GM13976 (cell line): ENCODE measurements around the gene CDK5RAP2.

ENCODE experiments used
- DNase-seq: peaks from one replicate; pipeline ENCODE4 v3.0.0; 2012; ENCODE audit warnings: low spot score
- in situ Hi-C: fragments of 300-500 bp; cut with MboI; formaldehyde crosslinking; loops from one replicate; pipeline ENCODE4 v1.12.0; 2022; ENCODE audit warnings: low sequenced_read_pairs, mixed read lengths, inconsistent platforms; ENCODE audit not compliant: unreplicated experiment
- TF ChIP-seq, protein P1 (sequence below): IDR thresholded peaks from 2 replicates; pipeline ENCODE4 v1.5.1; 2012; ENCODE audit warnings: borderline replicate concordance, mild to moderate bottlenecking; ENCODE audit not compliant: insufficient read depth; ENCODE audit errors: extremely low read depth, missing control alignments, control extremely low read depth

The CDK5RAP2 gene

DNA sequence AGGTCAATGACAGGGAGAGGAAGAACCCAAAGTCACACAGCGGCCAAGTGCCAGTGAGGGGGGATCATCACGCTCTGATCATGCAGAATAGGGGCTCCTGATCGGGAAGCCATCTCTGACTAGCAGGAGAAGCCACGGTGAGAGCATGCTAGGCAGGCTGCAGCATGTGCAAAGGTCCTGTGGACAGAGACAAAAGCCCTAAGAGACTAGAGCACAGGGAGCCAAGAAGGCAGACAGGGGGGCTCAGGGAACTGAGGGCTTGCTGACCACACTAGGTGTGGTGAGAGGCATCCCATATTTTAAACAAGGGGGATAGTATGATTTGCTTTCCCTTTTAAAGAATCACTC, 195.1 kb downstream of the CDK5RAP2 start:
- TF ChIP-seq, protein P1, sequence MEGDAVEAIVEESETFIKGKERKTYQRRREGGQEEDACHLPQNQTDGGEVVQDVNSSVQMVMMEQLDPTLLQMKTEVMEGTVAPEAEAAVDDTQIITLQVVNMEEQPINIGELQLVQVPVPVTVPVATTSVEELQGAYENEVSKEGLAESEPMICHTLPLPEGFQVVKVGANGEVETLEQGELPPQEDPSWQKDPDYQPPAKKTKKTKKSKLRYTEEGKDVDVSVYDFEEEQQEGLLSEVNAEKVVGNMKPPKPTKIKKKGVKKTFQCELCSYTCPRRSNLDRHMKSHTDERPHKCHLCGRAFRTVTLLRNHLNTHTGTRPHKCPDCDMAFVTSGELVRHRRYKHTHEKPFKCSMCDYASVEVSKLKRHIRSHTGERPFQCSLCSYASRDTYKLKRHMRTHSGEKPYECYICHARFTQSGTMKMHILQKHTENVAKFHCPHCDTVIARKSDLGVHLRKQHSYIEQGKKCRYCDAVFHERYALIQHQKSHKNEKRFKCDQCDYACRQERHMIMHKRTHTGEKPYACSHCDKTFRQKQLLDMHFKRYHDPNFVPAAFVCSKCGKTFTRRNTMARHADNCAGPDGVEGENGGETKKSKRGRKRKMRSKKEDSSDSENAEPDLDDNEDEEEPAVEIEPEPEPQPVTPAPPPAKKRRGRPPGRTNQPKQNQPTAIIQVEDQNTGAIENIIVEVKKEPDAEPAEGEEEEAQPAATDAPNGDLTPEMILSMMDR = no peak
- in situ Hi-C loops = no loop called here
- no peak for DNase-seq

DNA sequence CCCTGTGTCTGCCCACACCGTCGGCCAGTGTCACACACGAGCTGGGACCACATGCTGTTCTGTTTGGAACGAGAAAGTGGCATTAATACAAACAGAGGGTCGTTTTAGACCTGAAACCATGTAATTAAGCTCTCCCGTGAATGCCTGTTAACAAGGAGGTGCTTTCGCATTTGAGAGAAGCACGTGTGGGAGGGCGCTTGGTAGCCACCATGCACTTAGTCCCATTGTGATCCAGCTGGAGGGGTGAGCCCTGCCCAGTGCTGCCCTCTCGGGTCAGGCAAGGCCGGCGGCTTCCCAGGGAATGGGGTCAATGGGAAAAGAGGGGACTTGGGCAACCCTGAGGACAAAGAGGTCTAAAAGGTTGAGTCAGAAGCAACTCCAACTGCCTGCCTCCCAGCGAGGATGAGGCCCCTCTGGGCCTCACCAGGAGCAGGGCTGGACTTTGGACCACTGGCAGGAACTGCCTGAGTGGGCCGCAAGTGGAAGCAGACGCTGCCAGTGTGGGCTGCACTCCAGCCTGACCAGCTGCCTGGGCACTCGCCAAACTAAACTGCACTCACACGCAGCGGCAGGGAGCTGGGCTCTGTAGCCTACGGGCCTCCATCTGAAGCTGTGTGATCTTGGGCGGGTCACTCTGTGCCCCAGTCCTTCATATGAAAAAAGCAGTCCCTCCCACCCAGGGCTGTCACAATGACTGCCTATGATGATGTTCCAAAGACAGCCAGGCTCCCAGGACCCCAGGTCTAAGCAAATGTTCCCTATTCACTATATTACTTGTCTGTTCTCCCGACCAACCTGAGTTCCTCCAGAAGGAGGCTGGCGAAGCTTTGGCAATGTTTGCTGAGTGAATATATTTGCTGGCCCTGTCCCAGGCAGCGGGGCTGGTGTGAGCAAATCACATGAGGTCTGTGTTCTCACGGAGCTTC, 195.7 kb downstream of the CDK5RAP2 start:
- TF ChIP-seq, protein P1 = no peak
- DNase-seq = no peak
- in situ Hi-C loops = no loop called here

DNA sequence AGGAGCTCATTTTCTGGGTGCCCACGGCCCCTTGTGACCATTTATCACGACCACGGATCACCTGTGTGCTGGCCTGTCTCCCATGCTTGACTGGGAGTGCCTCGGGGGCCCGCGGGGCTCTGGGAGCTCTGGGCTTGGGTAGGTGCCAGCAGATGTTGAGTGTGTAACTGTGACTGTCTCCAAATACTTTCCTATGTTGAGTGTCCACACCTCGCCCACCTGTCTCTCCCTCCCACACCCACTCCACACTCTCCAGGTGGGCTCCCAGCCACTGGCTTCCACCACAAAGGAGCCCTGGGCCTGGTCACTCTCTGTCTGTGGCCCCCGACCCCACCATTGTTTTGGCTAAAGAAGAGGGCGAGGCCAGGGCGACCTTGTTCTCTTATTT, 196.4 kb downstream of the CDK5RAP2 start:
- DNase-seq = no peak
- in situ Hi-C loops = no loop called here
- TF ChIP-seq, protein P1 = no peak

DNA sequence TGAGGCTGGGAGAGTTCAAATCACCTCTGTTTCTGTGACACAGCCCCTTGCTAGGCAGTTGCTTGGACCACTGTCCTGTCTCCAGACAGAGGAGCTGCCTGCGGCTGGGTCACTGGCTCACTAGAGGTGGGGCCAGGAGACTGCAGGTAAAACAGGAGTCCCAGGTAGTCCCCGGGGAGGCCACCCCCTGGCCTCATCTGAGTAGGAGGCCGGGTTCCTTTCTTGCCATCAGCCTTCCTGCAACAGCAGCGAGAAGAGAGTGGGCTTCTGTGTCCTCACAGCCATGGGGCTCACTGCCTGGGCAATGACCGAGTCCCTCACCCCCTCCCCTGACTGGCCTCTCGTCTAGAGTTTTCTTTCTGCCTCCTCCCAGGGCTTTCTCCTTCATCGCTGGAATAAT, 197.5 kb downstream of the CDK5RAP2 start:
- TF ChIP-seq, protein P1 = no peak
- no peak for DNase-seq
- in situ Hi-C loops = no loop called here

DNA sequence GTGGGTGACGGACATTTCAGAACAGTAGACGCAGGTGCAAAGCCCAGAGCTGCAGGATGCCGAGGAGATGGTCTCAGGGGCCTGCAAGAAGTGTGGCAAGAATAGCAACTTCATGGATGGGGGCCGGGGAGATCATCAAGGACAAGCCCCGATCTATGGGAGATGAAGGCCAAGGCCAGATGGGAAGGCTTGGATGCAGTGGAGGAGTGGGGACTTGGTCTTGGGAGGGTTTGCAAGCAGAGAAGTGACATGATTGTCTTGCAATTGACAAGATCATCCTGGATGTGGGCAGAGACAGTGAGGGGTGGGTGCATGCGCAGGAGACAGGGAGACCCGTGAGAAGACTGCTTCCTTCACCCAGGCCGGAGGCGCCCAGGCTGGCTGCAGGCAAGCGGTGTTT, 198.1 kb downstream of the CDK5RAP2 start:
- in situ Hi-C loops = no loop called here
- TF ChIP-seq, protein P1 = no peak
- no peak for DNase-seq

DNA sequence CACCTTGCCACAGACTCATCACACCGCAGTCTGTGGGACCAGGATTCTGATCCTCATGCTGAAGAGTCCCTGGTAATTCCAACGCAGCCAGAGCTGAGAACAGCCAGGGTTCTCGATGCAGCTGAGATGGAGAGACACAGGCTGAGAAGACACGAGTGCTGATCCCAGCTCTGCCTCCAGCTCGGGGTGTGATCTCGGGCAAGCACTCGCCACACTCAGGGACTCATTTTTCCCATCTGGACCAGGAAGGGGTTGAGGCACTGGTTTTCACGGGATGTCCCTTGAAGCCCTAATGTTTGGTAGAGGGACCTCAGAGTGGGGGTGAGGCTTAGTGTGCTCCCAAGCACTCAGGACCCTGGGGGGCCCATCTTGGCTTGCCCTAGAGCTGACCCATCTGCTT, 200.4 kb downstream of the CDK5RAP2 start:
- TF ChIP-seq, protein P1 = no peak
- DNase-seq = no peak
- in situ Hi-C loops = no loop called here
